MM.1S (cell line): Measurements from ENCODE around the gene ATRX.

Experiments used
- EZH2 ChIP-seq: fragments of 300-600 bp; sonication (generic); optimal IDR thresholded peaks from 2 replicates; pipeline ENCODE3; 2017; ENCODE audit warnings: low read depth, mild to moderate bottlenecking, antibody characterized with exemption, low read length, mixed read lengths
- TF ChIP-seq, protein P1 (sequence below): fragments of 300-600 bp; sonication (generic); IDR thresholded peaks from 2 replicates; pipeline ENCODE4 v1.5.1; 2016; ENCODE audit warnings: antibody characterized with exemption, low read length, mixed read lengths

- TF ChIP-seq, protein P1, sequence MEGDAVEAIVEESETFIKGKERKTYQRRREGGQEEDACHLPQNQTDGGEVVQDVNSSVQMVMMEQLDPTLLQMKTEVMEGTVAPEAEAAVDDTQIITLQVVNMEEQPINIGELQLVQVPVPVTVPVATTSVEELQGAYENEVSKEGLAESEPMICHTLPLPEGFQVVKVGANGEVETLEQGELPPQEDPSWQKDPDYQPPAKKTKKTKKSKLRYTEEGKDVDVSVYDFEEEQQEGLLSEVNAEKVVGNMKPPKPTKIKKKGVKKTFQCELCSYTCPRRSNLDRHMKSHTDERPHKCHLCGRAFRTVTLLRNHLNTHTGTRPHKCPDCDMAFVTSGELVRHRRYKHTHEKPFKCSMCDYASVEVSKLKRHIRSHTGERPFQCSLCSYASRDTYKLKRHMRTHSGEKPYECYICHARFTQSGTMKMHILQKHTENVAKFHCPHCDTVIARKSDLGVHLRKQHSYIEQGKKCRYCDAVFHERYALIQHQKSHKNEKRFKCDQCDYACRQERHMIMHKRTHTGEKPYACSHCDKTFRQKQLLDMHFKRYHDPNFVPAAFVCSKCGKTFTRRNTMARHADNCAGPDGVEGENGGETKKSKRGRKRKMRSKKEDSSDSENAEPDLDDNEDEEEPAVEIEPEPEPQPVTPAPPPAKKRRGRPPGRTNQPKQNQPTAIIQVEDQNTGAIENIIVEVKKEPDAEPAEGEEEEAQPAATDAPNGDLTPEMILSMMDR = no peak
- TF ChIP-seq EZH2 = no peak
Measured at GRCh38 chrX:77572322-77572721, 213.7 kb downstream of the ATRX start.
